GM12874 (cell line): ENCODE results near the gene SLC4A11.

Experiments used
- TF ChIP-seq, protein P1 (sequence below): IDR thresholded peaks from 2 replicates; pipeline ENCODE4 v1.5.1; 2011; ENCODE audit warnings: low read depth, mild to moderate bottlenecking, control low read depth, low read length, moderate library complexity; ENCODE audit not compliant: insufficient read depth

The SLC4A11 gene

DNA sequence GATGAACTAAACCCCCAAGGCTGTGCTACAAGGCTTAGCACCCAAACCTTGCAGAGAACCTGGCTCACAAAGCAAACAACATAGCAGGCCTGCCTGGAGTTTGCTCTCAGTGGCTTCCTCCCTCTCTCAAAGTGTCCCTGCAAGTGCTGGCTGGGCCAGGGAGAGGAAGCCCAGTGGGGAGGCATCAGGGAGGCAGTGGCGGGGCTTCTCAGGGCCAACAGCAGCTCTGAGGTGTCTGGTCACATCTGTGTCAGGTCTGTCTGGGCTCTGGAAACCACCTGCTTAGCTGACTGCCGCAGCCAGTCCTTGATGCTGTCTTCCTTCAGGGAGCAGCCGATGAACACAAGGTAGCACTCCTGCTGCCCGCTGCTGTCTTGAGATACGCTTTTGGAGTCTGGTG, 16.7 kb upstream of the SLC4A11 start:
- TF ChIP-seq, protein P1, sequence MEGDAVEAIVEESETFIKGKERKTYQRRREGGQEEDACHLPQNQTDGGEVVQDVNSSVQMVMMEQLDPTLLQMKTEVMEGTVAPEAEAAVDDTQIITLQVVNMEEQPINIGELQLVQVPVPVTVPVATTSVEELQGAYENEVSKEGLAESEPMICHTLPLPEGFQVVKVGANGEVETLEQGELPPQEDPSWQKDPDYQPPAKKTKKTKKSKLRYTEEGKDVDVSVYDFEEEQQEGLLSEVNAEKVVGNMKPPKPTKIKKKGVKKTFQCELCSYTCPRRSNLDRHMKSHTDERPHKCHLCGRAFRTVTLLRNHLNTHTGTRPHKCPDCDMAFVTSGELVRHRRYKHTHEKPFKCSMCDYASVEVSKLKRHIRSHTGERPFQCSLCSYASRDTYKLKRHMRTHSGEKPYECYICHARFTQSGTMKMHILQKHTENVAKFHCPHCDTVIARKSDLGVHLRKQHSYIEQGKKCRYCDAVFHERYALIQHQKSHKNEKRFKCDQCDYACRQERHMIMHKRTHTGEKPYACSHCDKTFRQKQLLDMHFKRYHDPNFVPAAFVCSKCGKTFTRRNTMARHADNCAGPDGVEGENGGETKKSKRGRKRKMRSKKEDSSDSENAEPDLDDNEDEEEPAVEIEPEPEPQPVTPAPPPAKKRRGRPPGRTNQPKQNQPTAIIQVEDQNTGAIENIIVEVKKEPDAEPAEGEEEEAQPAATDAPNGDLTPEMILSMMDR, result no peak

DNA sequence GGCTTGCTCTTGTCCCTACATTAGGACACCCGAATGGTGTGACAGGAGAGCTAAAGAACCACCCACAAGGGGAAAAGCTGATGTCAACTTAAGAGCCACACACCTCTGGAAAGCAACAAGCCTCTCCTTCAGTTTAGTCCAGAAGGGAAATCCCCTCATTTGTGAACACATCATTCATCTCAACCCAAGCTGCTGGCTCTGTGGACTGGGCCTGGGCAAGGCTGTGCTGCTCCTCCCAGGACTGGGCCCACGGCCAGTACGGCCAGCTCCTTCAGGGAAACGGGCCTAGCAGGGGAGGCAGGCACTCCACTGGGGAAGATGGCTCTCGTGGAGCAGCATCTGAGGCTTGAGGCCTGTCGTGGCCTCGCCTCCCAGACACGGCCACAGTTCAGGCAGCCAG, 12.8 kb upstream of the SLC4A11 start:
- TF ChIP-seq, protein P1, result no peak

DNA sequence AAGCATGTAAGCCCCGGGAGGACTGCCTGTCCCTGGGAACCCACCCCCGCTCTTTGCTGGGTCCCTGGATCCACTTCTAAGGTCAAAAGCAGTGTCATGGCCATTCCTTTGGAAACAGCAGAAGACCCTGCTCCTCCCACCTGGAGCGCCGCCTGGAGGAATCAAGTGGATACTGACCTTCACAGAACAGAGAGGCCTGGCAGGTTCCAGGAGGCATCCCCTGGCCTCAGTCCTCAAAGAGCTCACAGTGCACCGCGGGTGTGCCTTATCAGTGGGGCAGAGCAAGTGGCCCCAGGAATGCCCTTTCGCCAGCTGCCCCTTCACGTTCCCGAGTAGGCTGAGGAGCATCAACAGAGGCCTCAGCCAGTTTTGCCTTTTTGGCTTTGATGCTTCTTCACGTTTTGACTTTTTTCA, 11.1 kb upstream of the SLC4A11 start:
- TF ChIP-seq, protein P1, result no peak

DNA sequence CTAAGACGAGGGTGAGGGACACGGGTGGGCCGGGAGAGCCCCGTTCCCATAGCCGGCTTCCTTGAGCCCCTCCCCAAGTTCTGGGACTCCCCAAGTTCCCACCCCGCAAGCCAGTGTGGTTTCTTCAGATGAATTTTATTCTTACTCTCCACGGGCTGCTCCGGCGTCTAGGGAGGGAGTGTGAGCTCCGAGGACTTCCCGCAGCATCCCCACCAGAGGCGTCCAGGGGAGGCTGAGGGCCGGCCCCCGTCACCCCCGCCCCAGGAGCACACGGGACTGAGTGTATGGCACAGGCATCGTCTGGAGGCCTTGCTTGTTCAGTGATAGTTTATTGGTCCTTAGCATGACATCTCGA, 10.0 kb upstream of the SLC4A11 start:
- TF ChIP-seq, protein P1, result no peak

DNA sequence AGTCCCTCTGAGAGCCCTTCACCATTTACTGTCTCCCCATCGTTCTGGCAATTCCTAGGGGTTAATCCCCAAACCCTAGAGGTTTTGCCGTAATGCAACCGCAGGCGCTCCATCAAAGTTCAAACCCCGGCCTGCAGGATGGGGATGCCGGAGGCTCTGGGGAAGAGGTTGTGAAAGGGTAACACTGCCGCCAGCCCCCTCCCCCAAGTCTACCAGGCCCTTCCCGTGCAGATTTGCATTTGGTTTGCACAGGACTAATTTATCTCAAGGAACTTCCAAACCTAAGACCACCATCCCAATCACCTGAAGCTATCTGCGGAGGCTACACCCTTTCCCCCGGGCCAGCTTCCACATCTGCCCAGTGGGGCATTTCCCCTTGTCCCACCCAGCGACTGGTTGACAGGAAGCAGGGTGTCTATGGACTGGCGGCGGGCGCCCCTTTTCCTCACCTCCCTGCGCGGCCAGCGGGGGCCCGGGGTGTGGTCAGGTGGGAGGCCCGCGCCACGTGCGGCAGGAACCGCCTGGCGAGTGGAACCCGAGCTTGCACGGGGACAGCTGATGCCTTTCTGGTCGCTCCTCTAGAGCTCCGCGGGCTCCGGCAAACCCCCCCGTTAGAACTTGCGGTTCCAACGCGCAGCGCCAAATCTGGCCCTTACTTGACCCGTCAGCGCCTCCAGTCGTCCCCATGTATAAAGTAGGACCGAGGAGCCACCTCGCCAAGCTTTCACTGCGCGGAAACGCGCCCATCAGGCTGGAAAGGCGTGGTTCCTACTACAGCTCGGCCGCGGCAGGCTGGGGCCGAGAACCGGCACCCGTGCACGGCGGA, 9.4 kb upstream of the SLC4A11 start:
- TF ChIP-seq, protein P1, result no peak

DNA sequence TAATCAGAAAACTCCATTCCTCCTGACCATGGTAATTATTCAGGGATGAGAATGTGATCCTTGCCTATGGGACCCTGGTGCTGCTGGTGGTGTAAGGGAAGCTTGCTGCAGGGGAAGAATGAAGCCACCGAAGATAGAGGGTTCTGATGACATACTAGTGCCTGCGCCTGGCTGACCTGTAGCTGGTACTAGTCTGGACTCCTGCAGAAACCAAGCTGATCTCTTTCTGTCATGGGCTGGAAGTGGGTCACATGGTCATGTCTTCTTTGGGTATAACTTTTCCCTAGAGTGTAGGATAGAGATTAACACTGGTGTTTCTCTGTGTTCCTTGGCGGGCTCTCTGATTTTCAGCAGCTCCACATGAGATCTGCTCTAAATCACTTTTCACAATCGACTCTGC, 8.6 kb upstream of the SLC4A11 start:
- TF ChIP-seq, protein P1, result no peak

DNA sequence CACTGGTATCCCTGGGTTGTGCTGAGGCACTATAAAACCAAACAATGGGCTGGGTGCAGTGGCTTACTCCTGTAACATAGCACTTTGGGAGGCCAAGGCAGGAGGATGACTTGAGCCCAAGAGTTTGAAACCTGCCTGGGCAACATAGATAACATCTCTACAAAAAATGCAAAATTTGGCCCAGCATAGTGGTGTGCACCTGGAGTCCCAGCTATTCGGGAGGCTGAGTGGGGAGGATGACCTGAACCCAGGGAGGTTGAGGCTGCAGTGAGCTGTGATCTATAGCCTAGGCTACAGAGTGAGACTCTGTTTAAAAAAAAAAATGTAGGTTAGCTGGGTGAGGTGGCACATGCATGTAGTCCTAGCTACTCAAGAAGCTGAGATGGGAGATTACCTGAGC, 7.7 kb upstream of the SLC4A11 start:
- TF ChIP-seq, protein P1, result no peak
